ENCODE results near the gene RIN3. TPM values are rescaled to one million over a fixed set of nuclear protein-coding genes. Genes with fewer than 3 reads are reported as not detected.

Gene RIN3
- total and polyA plus RNA-seq, 2 of the 4 experiments (the other 2 are of a cell fraction), result 2.5 to 11.1 TPM

DNA sequence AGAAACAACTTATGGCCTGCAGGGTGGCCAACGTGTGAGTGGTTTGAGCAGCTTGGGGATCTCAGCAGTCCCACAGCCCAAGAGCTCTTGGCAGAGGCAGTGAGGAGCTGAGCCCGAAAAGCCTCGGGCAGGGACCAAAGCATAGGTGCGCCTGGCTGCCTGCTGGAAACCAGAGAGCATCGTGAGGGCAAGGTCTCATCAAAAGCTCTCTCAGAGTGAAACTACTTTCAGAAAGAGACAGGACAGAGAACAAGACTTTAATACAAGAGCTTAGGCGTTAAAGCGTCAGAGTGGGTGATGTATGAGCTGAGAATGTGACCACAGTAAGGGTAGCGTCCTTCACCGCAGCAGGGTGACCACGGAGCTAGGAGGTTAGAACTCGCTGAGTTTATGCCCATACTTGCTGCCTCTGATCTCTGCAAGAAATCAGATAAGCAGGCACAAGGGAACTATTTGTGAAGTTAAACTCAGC lies 204.0 kb downstream of the RIN3 start:
- no peak overlapping the region for H2BK5ac ChIP-seq (ENCODE audit: low read depth, low read length, poor library complexity, severe bottlenecking)
- H2BK15ac ChIP-seq (ENCODE audit: low read depth, low read length), result no peak overlapping the region
- 53% methylated on average over 5 of the region's 11 CpGs; no CpG with 5 or more reads in 1 of the 2 experiments for WGBS, 2 experiments (ENCODE audit: extremely low coverage in 2 of 2, insufficient read length in 1 of 2)
- H4K5ac ChIP-seq (ENCODE audit: low read depth, low read length), result no peak overlapping the region
- H3K18ac ChIP-seq (ENCODE audit: low read depth, low read length), result no peak overlapping the region
- no TSS peak for BruUV-seq (replicated peaks)
- H2BK20ac ChIP-seq (ENCODE audit: low read depth, low read length), result no peak overlapping the region
- no peak overlapping the region for H2AK5ac ChIP-seq (ENCODE audit: low read depth, low read length)
- ATAC-seq (ENCODE audit: low read depth), result no peak
- dilution Hi-C loops (cut with HindIII; ENCODE audit: low sequenced_read_pairs, unreplicated experiment), result no loop called here
- H2AFZ ChIP-seq (replicated peaks; ENCODE audit: low read length, poor library complexity), result no peak overlapping the region
- H3K27me3 ChIP-seq (ENCODE audit: control insufficient read depth, insufficient read depth, low read length), result no peaks in the 10 kb centered on the region
- no peak for DNase-seq
- ChIA-PET CTCF (interaction anchor here (1.6 kb wide), 1 partner anchor 31 kb away, joined by 5 read pairs; no protein-coding TSS in a partner anchor), POLR2A (ENCODE audit: unreplicated experiment) (no interaction called here)
- H2AK9ac ChIP-seq (replicated peaks; ENCODE audit: low read depth, low read length, poor library complexity), result no peak overlapping the region
- in situ Hi-C loops (cut with MboI; ENCODE audit: low sequenced_read_pairs), result no loop called here
- H3K9me1 ChIP-seq (ENCODE audit: insufficient read depth, low read length), result no peaks in the 10 kb centered on the region
- H3K9me3 ChIP-seq (ENCODE audit: control insufficient read depth, insufficient read depth, low read length), result no peaks in the 10 kb centered on the region
- H3K4me3 ChIP-seq (ENCODE audit: insufficient read depth, low read depth, low read length), result no peak overlapping the region
- H3K36me3 ChIP-seq (ENCODE audit: control insufficient read depth, insufficient read depth, low read length), result no peaks in the 10 kb centered on the region
- TF ChIP-seq, protein P1, sequence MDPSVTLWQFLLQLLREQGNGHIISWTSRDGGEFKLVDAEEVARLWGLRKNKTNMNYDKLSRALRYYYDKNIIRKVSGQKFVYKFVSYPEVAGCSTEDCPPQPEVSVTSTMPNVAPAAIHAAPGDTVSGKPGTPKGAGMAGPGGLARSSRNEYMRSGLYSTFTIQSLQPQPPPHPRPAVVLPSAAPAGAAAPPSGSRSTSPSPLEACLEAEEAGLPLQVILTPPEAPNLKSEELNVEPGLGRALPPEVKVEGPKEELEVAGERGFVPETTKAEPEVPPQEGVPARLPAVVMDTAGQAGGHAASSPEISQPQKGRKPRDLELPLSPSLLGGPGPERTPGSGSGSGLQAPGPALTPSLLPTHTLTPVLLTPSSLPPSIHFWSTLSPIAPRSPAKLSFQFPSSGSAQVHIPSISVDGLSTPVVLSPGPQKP (IDR thresholded peaks at IDR 0.05; ENCODE audit: borderline replicate concordance, low read depth, low read length), result no peak
- TF ChIP-seq MAZ (IDR thresholded peaks at IDR 0.05; ENCODE audit: borderline replicate concordance, low read depth, low read length), result no peak
- TF ChIP-seq USF2 (IDR thresholded peaks at IDR 0.05; ENCODE audit: low read depth, low read length), result no peak
- TF ChIP-seq CEBPB (IDR thresholded peaks at IDR 0.05; ENCODE audit: low read depth, low read length), result no peak
- TF ChIP-seq BHLHE40 (IDR thresholded peaks at IDR 0.05; ENCODE audit: low read depth, low read length), result no peak
- TF ChIP-seq FOS (IDR thresholded peaks at IDR 0.05; ENCODE audit: low read depth, low read length), result no peak
- TF ChIP-seq RCOR1 (IDR thresholded peaks at IDR 0.05; ENCODE audit: insufficient replicate concordance, low read length), result no peak
- TF ChIP-seq RAD21 (IDR thresholded peaks at IDR 0.05; ENCODE audit: low read length), result no peak
- TF ChIP-seq, protein P2, sequence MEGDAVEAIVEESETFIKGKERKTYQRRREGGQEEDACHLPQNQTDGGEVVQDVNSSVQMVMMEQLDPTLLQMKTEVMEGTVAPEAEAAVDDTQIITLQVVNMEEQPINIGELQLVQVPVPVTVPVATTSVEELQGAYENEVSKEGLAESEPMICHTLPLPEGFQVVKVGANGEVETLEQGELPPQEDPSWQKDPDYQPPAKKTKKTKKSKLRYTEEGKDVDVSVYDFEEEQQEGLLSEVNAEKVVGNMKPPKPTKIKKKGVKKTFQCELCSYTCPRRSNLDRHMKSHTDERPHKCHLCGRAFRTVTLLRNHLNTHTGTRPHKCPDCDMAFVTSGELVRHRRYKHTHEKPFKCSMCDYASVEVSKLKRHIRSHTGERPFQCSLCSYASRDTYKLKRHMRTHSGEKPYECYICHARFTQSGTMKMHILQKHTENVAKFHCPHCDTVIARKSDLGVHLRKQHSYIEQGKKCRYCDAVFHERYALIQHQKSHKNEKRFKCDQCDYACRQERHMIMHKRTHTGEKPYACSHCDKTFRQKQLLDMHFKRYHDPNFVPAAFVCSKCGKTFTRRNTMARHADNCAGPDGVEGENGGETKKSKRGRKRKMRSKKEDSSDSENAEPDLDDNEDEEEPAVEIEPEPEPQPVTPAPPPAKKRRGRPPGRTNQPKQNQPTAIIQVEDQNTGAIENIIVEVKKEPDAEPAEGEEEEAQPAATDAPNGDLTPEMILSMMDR (conservative IDR thresholded peaks at IDR 0.05; ENCODE audit: low read depth, low read length), result no peak
- H4K8ac ChIP-seq (ENCODE audit: low read depth in 2 of 2, low read length in 2 of 2), result no peak overlapping the region
- no peak overlapping the region for H3K56ac ChIP-seq (ENCODE audit: extremely low read depth, insufficient read depth, low read length)
- no peak overlapping the region for H3K27ac ChIP-seq (ENCODE audit: insufficient read depth, low read length)
- no peaks in the 10 kb centered on the region for H4K20me1 ChIP-seq (ENCODE audit: insufficient read depth, low read length)
- peaks cover 6% of the 10 kb centered on the region for H3K4me1 ChIP-seq (ENCODE audit: control insufficient read depth, insufficient read depth, low read length)
- H3K23ac ChIP-seq (ENCODE audit: low read depth, low read length), result no peak overlapping the region
- no peak overlapping the region for H3K4me2 ChIP-seq (ENCODE audit: low read depth, low read length)
- no peak overlapping the region for H3K14ac ChIP-seq (replicated peaks; ENCODE audit: low read depth, low read length)
- H3K9ac ChIP-seq (ENCODE audit: low read depth, low read length), result no peak overlapping the region
- no peak overlapping the region for H4K91ac ChIP-seq (ENCODE audit: insufficient read depth, low read depth, low read length)
- H3K4ac ChIP-seq (ENCODE audit: low read depth, low read length), result no peak overlapping the region
- no peak overlapping the region for H2BK120ac ChIP-seq (ENCODE audit: low read depth, low read length)
- H3K79me1 ChIP-seq (ENCODE audit: low read depth in 1 of 2, low read length in 2 of 2), result no peaks in the 10 kb centered on the region
- intact Hi-C loops (cut with micrococcal nuclease), result no loop called here
